Colonic mucosa (tissue), 4 donors: Measurements from ENCODE around the gene ELAVL2. TPM values are rescaled to one million over a fixed set of nuclear protein-coding genes. Genes with fewer than 3 reads are reported as not detected.

ENCODE experiments used
- DNase-seq: peaks from one replicate; pipeline ENCODE4 v3.0.0-alpha.2; 2020
- H3K27ac ChIP-seq: fragments of 200-600 bp; one replicate; pipeline ENCODE4 v1.8.0; 2021
- H3K27me3 ChIP-seq: fragments of 200-600 bp; one replicate; pipeline ENCODE4 v1.8.0; 2021
- H3K36me3 ChIP-seq: fragments of 200-600 bp; one replicate; pipeline ENCODE4 v1.8.0; 2021
- H3K4me1 ChIP-seq: fragments of 200-600 bp; one replicate; pipeline ENCODE4 v1.8.0; 2021; ENCODE audit warnings: mild to moderate bottlenecking
- H3K4me3 ChIP-seq: fragments of 200-600 bp; one replicate; pipeline ENCODE4 v1.8.0; 2021
- H3K9ac ChIP-seq, 2 donors: one replicate each; pipeline ENCODE4 v1.7.0; 2013; ENCODE audit warnings: control low read depth in 2 of 2, low read depth in 2 of 2, low read length in 2 of 2
- H3K9me3 ChIP-seq: fragments of 200-600 bp; one replicate; pipeline ENCODE4 v1.8.0; 2021
- CTCF ChIP-seq: fragments of 200-600 bp; IDR thresholded peaks from one replicate; pipeline ENCODE4 v1.8.0; 2022; ENCODE audit warnings: antibody characterized with exemption, mild to moderate bottlenecking
- intact Hi-C: fragments of 100-400 bp; cut with DNase I; formaldehyde crosslinking; loops from one replicate; pipeline ENCODE4 v1.14.1; 2022
- total RNA-seq, 2 donors: library from RNA; stranded (reverse); fragmentation: NEBNext Ultra II Directional in 1 of 2; extraction: Animal tissue kit (Norgen Biotek cat#: 25700) in 1 of 2; gene quantifications; one replicate each; pipeline ENCODE4 v1.2.1, GENCODE V29; 2021
- donor health status: healthy.
- donor health status: DM: no; HTN: no; CAD: no.
- donor health status: DM: no; HTN: no; CAD: no.

The ELAVL2 gene
- total RNA-seq, 2 donors from 2014 or later = 0.24 to 0.30 TPM

GRCh38 chr9:23823269-23823668, 2.8 kb downstream of the ELAVL2 start:
- Histone ChIP-seq H3K27me3 (peaks cover 41% of the 10 kb centered on the region), H3K4me3 (no peak overlapping the region), H3K4me1 (peaks cover 5% of the 10 kb centered on the region), H3K9ac (no peak overlapping the region), H3K36me3 (no peaks in the 10 kb centered on the region), H3K9me3 (no peaks in the 10 kb centered on the region), H3K27ac (no peak overlapping the region)
- DNase-seq = no peak
- TF ChIP-seq CTCF = no peak
- intact Hi-C loops = no loop called here

DNA sequence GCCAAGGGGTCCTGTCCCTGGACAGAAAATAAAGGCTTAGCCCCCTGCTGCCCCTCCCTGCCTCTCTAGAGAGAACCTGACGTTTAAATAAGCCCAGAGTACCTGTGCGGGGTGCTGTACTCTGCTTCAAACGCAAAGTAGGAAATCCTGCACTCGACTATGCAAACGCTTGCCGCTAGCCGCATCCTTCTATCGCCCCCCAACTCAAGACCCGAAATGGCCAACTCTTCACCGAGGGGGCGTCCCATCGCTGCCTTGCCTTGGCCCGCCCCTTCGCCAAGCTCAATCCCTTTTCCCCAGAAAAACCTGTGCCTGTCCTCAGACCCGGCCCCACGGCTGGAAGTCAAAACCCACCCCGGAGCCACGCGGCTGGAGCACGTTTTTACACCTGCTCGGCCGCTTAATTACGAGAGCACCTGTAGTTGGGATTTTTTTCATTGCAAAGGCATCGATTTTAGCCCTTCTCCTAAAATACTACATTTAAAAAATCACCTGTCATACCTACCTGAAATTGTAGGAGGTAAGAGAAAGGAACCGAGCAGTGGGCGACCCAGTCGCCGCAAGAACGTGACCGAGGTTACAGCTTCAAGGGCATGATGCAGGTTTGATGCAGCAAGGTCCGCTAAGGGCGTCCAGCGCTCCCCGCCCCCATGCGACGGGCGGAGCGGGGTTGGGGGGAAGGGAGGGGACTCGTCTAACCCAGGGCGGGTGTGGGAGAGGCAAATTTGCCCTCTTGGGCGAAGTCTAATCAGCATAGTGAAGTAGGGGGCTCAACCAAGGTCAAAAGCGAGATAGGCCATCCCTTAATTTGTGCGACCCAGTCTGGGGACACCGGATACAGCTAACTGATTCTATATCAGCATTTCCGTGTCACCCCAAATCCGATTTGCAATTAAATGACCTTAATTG, 3.5 kb downstream of the ELAVL2 start:
- Histone ChIP-seq H3K27me3 (peaks cover 41% of the 10 kb centered on the region), H3K9me3 (no peaks in the 10 kb centered on the region), H3K36me3 (no peaks in the 10 kb centered on the region), H3K4me3 (no peak overlapping the region), H3K27ac (no peak overlapping the region), H3K9ac (no peak overlapping the region), H3K4me1 (peaks cover 5% of the 10 kb centered on the region)
- no peak for TF ChIP-seq CTCF
- no peak for DNase-seq
- intact Hi-C loops = no loop called here

GRCh38 chr9:23821375-23822181, 4.5 kb downstream of the ELAVL2 start:
- peaks cover 41% of the 10 kb centered on the region for H3K27me3 ChIP-seq
- no peaks in the 10 kb centered on the region for H3K36me3 ChIP-seq
- no peaks in the 10 kb centered on the region for H3K9me3 ChIP-seq
- no peak overlapping the region for H3K9ac ChIP-seq
- H3K4me1 ChIP-seq = peaks cover 5% of the 10 kb centered on the region
- H3K4me3 ChIP-seq = peak overlapping the region; percentile 34
- H3K27ac ChIP-seq = no peak overlapping the region
- DNase-seq = peak; percentile 55
- intact Hi-C loops = no loop called here
- no peak for TF ChIP-seq CTCF

- H3K36me3 ChIP-seq = no peaks in the 10 kb centered on the region
- H3K4me3 ChIP-seq = peak overlapping the region; percentile 34
- intact Hi-C loops = no loop called here
- no peaks in the 10 kb centered on the region for H3K9me3 ChIP-seq
- H3K27me3 ChIP-seq = peaks cover 41% of the 10 kb centered on the region
- H3K9ac ChIP-seq = no peak overlapping the region
- no peak for TF ChIP-seq CTCF
- H3K4me1 ChIP-seq = peaks cover 5% of the 10 kb centered on the region
- no peak overlapping the region for H3K27ac ChIP-seq
- DNase-seq = peak; percentile 26
Measured at GRCh38 chr9:23820451-23821374, 5.3 kb downstream of the ELAVL2 start.

DNA sequence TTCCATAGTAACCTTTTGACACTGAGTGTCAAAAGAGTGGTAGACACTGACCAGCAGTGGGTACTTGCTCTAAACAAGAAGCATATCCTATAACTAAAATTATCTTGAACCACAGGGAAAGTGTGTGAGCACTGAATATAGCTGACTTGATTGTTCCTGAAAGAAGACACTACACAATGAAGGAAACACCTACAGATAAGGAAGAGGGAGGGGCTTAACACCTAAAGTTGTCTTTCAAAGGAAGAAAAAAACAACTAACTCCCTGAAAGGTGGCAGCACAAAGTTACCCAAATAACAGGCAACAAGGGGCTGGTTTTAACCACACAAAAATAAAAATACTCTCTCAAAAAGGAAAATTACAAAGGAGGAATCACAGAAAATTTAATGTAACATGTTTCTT, 6.6 kb downstream of the ELAVL2 start:
- intact Hi-C loops = no loop called here
- Histone ChIP-seq H3K9ac (no peak overlapping the region), H3K27me3 (peaks cover 37% of the 10 kb centered on the region), H3K9me3 (no peaks in the 10 kb centered on the region), H3K27ac (no peak overlapping the region), H3K36me3 (no peaks in the 10 kb centered on the region), H3K4me1 (no peaks in the 10 kb centered on the region), H3K4me3 (no peak overlapping the region)
- no peak for DNase-seq
- TF ChIP-seq CTCF = no peak
